Kidney (tissue), 14 donors: ENCODE measurements around the gene SLC49A4. TPM values are rescaled to one million over a fixed set of nuclear protein-coding genes. Genes with fewer than 3 reads are reported as not detected.

Experiments
- DNase-seq, 5 donors: peaks; one replicate each; pipeline ENCODE4 v3.0.0-alpha.2; 2013 to 2020
- FAIRE-seq: peaks from 2 replicates; lab custom pipeline; 2012; peaks lifted over from hg19 to GRCh38; lab: Jason Lieb, UNC
- H3K27ac ChIP-seq, 2 donors: one replicate each; pipeline ENCODE4 v1.7.0; 2013; ENCODE audit warnings: low read depth in 2 of 2, low read length in 2 of 2, inconsistent platforms in 1 of 2
- H3K27me3 ChIP-seq: one replicate; pipeline ENCODE4 v1.7.1; 2013; ENCODE audit warnings: low read length, inconsistent platforms; ENCODE audit not compliant: control insufficient read depth, insufficient read depth
- H3K36me3 ChIP-seq, 3 donors: one replicate each; pipeline versions ENCODE4 v1.7.0 to v1.7.1; 2013; ENCODE audit warnings: low read length in 3 of 3, control low read depth in 1 of 3, inconsistent platforms in 1 of 3; ENCODE audit not compliant: insufficient read depth in 3 of 3, control insufficient read depth in 2 of 3
- H3K4me1 ChIP-seq, 3 donors: one replicate each; pipeline versions ENCODE4 v1.7.0 to v1.7.1; 2013; ENCODE audit warnings: low read length in 3 of 3, inconsistent platforms in 1 of 3, low read depth in 1 of 3; ENCODE audit not compliant: control insufficient read depth in 2 of 3, insufficient read depth in 2 of 3
- H3K4me3 ChIP-seq, 3 donors: one replicate each; pipeline versions ENCODE4 v1.7.0 to v1.8.1; 2013; ENCODE audit warnings: low read length in 3 of 3, control low read depth in 1 of 3, inconsistent platforms in 1 of 3
- H3K9ac ChIP-seq, 3 donors: one replicate each; pipeline versions ENCODE4 v1.7.0 to v1.7.1; 2013; ENCODE audit warnings: low read length in 3 of 3, control low read depth in 1 of 3, inconsistent platforms in 1 of 3
- H3K9me3 ChIP-seq, 3 donors: one replicate each; pipeline versions ENCODE4 v1.7.0 to v1.7.1; 2013; ENCODE audit warnings: low read length in 3 of 3, control low read depth in 1 of 3, inconsistent platforms in 1 of 3; ENCODE audit not compliant: control insufficient read depth in 2 of 3, insufficient read depth in 1 of 3
- intact Hi-C: fragments of 100-400 bp; cut with DNase I; formaldehyde crosslinking; loops from one replicate; pipeline ENCODE4 v1.11.1; 2022
- polyA plus RNA-seq: library from polyadenylated mRNA; stranded (reverse); fragments of 350-450 nt; fragmentation: Illumina TruSeq; extraction: RNeasy Lipid Tissue Mini Kit (QIAGEN cat#74804); gene quantifications from one replicate; pipeline ENCODE4 v1.2.3, GENCODE V29; 2014; ENCODE audit warnings: low read depth, low replicate concordance; ENCODE audit not compliant: insufficient read depth
- total RNA-seq: library from RNA; stranded (reverse); fragmentation: NEBNext Ultra II Directional; extraction: Animal tissue kit (Norgen Biotek cat#: 25700); gene quantifications from one replicate; pipeline ENCODE4 v1.2.1, GENCODE V29; 2021
- TF ChIP-seq, protein P1 (sequence below): IDR thresholded peaks from 3 replicates; pipeline ENCODE4 v1.5.1; 2012; ENCODE audit warnings: mild to moderate bottlenecking, moderate library complexity, borderline replicate concordance; ENCODE audit not compliant: insufficient read depth; ENCODE audit errors: extremely low read depth
- donor health status: control.
- donor health status: control.
- donor health status: control.
- donor health status: control.
- donor health status: control.
- donor health status: DM: yes; HTN: yes; CAD: no.
- donor health status: Normal renal cell carcinoma (clear cell type).

Gene SLC49A4
- total and polyA plus RNA-seq, 2 donors from 2014 or later = 10.4 to 21.7 TPM

GRCh38 chr3:122843604-122844003 is 48.7 kb downstream of the SLC49A4 start:
- no peak for DNase-seq
- FAIRE-seq = no peak
- H3K27ac ChIP-seq = no peak overlapping the region
- H3K9ac ChIP-seq = no peak overlapping the region
- H3K27me3 ChIP-seq = no peaks in the 10 kb centered on the region
- H3K9me3 ChIP-seq = no peaks in the 10 kb centered on the region
- TF ChIP-seq, protein P1, sequence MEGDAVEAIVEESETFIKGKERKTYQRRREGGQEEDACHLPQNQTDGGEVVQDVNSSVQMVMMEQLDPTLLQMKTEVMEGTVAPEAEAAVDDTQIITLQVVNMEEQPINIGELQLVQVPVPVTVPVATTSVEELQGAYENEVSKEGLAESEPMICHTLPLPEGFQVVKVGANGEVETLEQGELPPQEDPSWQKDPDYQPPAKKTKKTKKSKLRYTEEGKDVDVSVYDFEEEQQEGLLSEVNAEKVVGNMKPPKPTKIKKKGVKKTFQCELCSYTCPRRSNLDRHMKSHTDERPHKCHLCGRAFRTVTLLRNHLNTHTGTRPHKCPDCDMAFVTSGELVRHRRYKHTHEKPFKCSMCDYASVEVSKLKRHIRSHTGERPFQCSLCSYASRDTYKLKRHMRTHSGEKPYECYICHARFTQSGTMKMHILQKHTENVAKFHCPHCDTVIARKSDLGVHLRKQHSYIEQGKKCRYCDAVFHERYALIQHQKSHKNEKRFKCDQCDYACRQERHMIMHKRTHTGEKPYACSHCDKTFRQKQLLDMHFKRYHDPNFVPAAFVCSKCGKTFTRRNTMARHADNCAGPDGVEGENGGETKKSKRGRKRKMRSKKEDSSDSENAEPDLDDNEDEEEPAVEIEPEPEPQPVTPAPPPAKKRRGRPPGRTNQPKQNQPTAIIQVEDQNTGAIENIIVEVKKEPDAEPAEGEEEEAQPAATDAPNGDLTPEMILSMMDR = no peak
- peaks cover 0 to 4% (median 2%) of the 10 kb centered on the region in 3 donors for H3K36me3 ChIP-seq
- H3K4me1 ChIP-seq = no peaks in the 10 kb centered on the region
- intact Hi-C loops = no loop called here
- H3K4me3 ChIP-seq = peak overlapping the region in 1 of 3 donors; percentile 19

DNA sequence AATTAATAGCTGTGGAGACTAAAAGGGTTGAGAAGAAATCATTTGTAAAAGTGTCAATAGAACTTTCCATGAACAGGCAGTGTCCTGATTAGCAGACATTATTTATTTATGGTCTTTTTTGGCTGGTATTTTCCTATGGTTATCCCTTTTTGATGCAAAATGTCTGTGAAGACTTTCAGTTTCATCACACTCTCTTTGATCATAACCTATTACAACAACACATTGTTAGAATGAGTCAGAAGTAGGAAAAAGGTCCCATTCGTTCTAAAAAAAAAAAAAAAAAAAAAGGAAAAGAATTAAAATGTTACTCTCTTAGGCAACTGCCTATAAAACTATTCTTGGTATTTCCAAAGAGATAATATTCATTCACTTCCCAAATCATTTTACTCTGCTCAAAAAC is 62.1 kb downstream of the SLC49A4 start:
- no peak overlapping the region for H3K27ac ChIP-seq
- no peak overlapping the region for H3K9ac ChIP-seq
- no peaks in the 10 kb centered on the region for H3K27me3 ChIP-seq
- H3K9me3 ChIP-seq = no peaks in the 10 kb centered on the region
- intact Hi-C loops = no loop called here
- peaks cover 0 to 7% (median 0%) of the 10 kb centered on the region in 3 donors for H3K36me3 ChIP-seq
- no peaks in the 10 kb centered on the region for H3K4me1 ChIP-seq
- no peak overlapping the region for H3K4me3 ChIP-seq
- DNase-seq = no peak
- TF ChIP-seq, protein P1 = no peak
- no peak for FAIRE-seq

- no peak overlapping the region for H3K9ac ChIP-seq
- TF ChIP-seq, protein P1 = peak; percentile 18
- FAIRE-seq = peak; percentile 79
- intact Hi-C loops = no loop called here
- peak in 1 of 5 donors; percentile 29 for DNase-seq
- no peaks in the 10 kb centered on the region for H3K27me3 ChIP-seq
- peaks cover 0 to 7% (median 0%) of the 10 kb centered on the region in 3 donors for H3K36me3 ChIP-seq
- no peaks in the 10 kb centered on the region for H3K9me3 ChIP-seq
- H3K4me3 ChIP-seq = no peak overlapping the region
- H3K27ac ChIP-seq = no peak overlapping the region
- H3K4me1 ChIP-seq = no peaks in the 10 kb centered on the region
Measured at GRCh38 chr3:122858373-122858772, 63.5 kb downstream of the SLC49A4 start.
